K562 (cell line): ENCODE data around the gene CPNE2. TPM values are rescaled to one million over a fixed set of nuclear protein-coding genes. Genes with fewer than 3 reads are reported as not detected.

Source experiments
- BCL6 ChIP-seq: fragments of 250-450 bp; sonication (Bioruptor Pico); IDR thresholded peaks from 2 replicates; pipeline ENCODE4 v1.4.0; 2020
- CHD2 ChIP-seq: IDR thresholded peaks from 2 replicates; pipeline ENCODE4 v1.6.1; 2011; ENCODE audit warnings: low read depth, low read length
- CHD4 ChIP-seq: fragments of 200-600 bp; sonication (generic); IDR thresholded peaks from 3 replicates; pipeline ENCODE4 v1.6.1; 2012; ENCODE audit warnings: low read depth, mild to moderate bottlenecking, mixed read lengths, low read length, inconsistent platforms; ENCODE audit not compliant: insufficient read depth, insufficient replicate concordance, poor library complexity, severe bottlenecking
- CXXC5 ChIP-seq: fragments of 250-450 bp; sonication (Bioruptor Pico); IDR thresholded peaks from 2 replicates; pipeline ENCODE4 v1.8.0; 2022; ENCODE audit warnings: inconsistent platforms, mild to moderate bottlenecking, moderate library complexity
- ELF2 ChIP-seq: fragments of 250-450 bp; sonication (Bioruptor Pico); IDR thresholded peaks from 2 replicates; pipeline ENCODE4 v1.5.0; 2021; ENCODE audit warnings: mild to moderate bottlenecking
- ETS2 ChIP-seq: IDR thresholded peaks from 2 replicates; pipeline ENCODE4 v1.6.1; 2016; ENCODE audit warnings: borderline replicate concordance, missing genetic modification characterization, mild to moderate bottlenecking, moderate library complexity, missing compliant biosample characterization; ENCODE audit not compliant: poor library complexity, severe bottlenecking
- FOXK2 ChIP-seq, 2 experiments: fragments of 450-650 bp; IDR thresholded peaks in 1 of 2; conservative IDR thresholded peaks in 1 of 2; 2 replicates each; pipeline ENCODE4 v1.6.1; 2016; ENCODE audit warnings: low read depth in 2 of 2, mild to moderate bottlenecking in 1 of 2
- GABPB2 ChIP-seq: fragments of 250-450 bp; sonication (Bioruptor Pico); conservative IDR thresholded peaks from 2 replicates; pipeline ENCODE4 v1.5.1; 2021; ENCODE audit warnings: mild to moderate bottlenecking
- GTF2F1 ChIP-seq: IDR thresholded peaks from 2 replicates; pipeline ENCODE4 v1.6.1; 2011; ENCODE audit warnings: low read depth, low read length, improper control_type of control experiment
- HNRNPL ChIP-seq: fragments of 200-400 bp; formaldehyde crosslinking; IDR thresholded peaks from 2 replicates; pipeline ENCODE4 v1.6.1; 2017; ENCODE audit warnings: low read depth, mild to moderate bottlenecking, low read length
- JUN ChIP-seq, 2 experiments: sonication (generic) in 1 of 2; formaldehyde crosslinking in 1 of 2; IDR thresholded peaks; 2 replicates each; pipeline versions ENCODE4 v1.6.1 to v1.8.0; 2012 to 2022; ENCODE audit warnings: borderline replicate concordance in 2 of 2, mild to moderate bottlenecking in 2 of 2, improper control_type of control experiment in 1 of 2, low read depth in 1 of 2, low read length in 1 of 2, missing genetic modification reagents in 1 of 2
- KHSRP ChIP-seq: fragments of 450-650 bp; IDR thresholded peaks from 2 replicates; pipeline ENCODE4 v1.6.1; 2017
- NR4A1 ChIP-seq, 2 experiments: fragments of 250-450 bp in 1 of 2; fragments of 450-650 bp in 1 of 2; sonication (Bioruptor Pico) in 1 of 2; IDR thresholded peaks; 2 replicates each; pipeline versions ENCODE4 v1.4.0 to v1.6.1; 2016 to 2020; ENCODE audit warnings: mild to moderate bottlenecking in 2 of 2, missing compliant biosample characterization in 1 of 2, missing genetic modification characterization in 1 of 2, moderate library complexity in 1 of 2
- PTRF ChIP-seq: fragments of 450-650 bp; IDR thresholded peaks from 2 replicates; pipeline ENCODE4 v1.6.1; 2016; ENCODE audit warnings: mild to moderate bottlenecking, missing genetic modification characterization, missing compliant biosample characterization
- SIRT6 ChIP-seq: IDR thresholded peaks from one replicate; pipeline ENCODE4 v1.6.1; 2012; ENCODE audit warnings: low read depth, mild to moderate bottlenecking, control low read depth, inconsistent platforms, low read length, moderate library complexity
- SMARCE1 ChIP-seq: fragments of 450-650 bp; IDR thresholded peaks from 2 replicates; pipeline ENCODE4 v1.7.1; 2016; ENCODE audit warnings: mild to moderate bottlenecking
- STAT5B ChIP-seq: fragments of 250-450 bp; sonication (Bioruptor Pico); IDR thresholded peaks from 2 replicates; pipeline ENCODE4 v1.8.0; 2021; ENCODE audit warnings: mild to moderate bottlenecking, inconsistent platforms
- ZFP36 ChIP-seq: fragments of 150-350 bp; IDR thresholded peaks from 2 replicates; pipeline ENCODE4 v1.6.1; 2018; ENCODE audit warnings: low read length, low read depth; ENCODE audit not compliant: partially characterized antibody
- polyA plus RNA-seq, 8 experiments: library from polyadenylated mRNA; depleted of rRNA in 4 of 8; stranded (reverse) in 5 of 8; unstranded in 3 of 8; fragments of >200 nt; fragmentation: Nextera tagmentation in 2 of 8; fragmentation: Illumina TruSeq in 1 of 8; extraction: Ambion mirVana in 2 of 8; extraction: Trizol in 1 of 8; gene quantifications; 2 replicates each; pipeline versions ENCODE4 v1.2.1 to v1.2.3, GENCODE V29; 2011 to 2014; ENCODE audit warnings: inconsistent platforms in 1 of 8, missing spikeins in 1 of 8
- total RNA-seq, 7 experiments: library from RNA; depleted of rRNA in 6 of 7; stranded (reverse); fragments of >200 nt in 6 of 7; fragmentation: Illumina TruSeq in 2 of 7; extraction: Trizol in 2 of 7; gene quantifications; 2 replicates each; pipeline versions ENCODE4 v1.2.1 to v1.2.3, GENCODE V29; 2011 to 2021; ENCODE audit warnings: low replicate concordance in 1 of 7
- TF ChIP-seq, protein P1 (sequence below): sonication (generic); formaldehyde crosslinking; IDR thresholded peaks from 2 replicates; pipeline ENCODE4 v1.4.0; 2020; ENCODE audit warnings: mild to moderate bottlenecking, missing genetic modification reagents
- TF ChIP-seq, protein P2 (sequence below): fragments of 250-450 bp; sonication (Bioruptor Pico); IDR thresholded peaks from 2 replicates; pipeline ENCODE4 v1.4.0; 2020; ENCODE audit warnings: mild to moderate bottlenecking, moderate library complexity
- TF ChIP-seq, protein P3 (sequence below), 2 experiments: fragments of 450-650 bp in 1 of 2; sonication (generic) in 1 of 2; formaldehyde crosslinking; conservative IDR thresholded peaks; 2 replicates each; pipeline versions ENCODE4 v1.4.0 to v1.8.1; 2020 to 2022; ENCODE audit warnings: mild to moderate bottlenecking in 1 of 2, missing genetic modification reagents in 1 of 2

Gene CPNE2
- total and polyA plus RNA-seq, 9 of the 15 experiments (the other 6 are each of a cell fraction or from before 2014, with no cell fraction given) = 3.0 to 13.9 (median 8.6) TPM

DNA sequence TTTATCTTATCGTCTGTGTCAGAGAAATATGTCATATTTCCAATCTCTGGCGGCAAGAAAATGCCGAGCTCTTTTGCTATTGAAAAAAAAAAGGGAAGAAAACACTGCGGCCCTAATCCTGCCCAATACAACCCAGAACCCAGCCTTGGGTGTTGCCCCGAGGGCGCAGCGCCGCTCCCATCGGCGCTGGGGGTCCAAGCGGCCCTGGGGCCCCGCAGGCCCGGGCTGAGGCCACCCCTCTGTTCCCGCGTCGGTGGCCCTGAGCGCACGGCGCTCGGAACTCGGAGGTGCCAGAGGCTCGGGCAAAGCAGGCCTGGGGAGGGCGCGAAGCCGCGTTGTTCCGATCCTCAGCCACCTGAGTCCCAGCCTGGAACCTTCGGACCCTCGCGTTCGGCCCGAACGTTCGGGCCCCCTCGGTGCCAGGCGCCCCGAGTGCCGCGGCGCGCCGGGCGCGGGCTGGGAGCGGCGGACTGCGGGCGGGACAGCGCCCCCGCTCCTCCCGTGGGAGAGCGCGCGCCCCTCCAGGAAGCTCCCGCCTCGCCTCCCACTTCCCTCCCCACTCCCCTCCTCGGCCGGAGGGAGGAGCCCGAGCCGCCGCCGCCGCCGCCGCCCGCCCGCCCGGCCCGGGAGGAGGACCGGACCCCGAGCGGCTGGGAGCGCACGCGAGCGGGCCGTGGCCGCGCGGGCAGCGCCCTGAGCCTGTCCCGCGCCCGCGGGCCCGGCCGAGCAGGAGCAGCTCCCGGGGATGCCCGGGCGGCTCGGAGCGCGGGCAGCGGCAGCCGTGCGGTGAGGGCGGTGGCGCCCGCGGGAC, at the start of gene CPNE2 (continued):
- TF ChIP-seq, protein P1, sequence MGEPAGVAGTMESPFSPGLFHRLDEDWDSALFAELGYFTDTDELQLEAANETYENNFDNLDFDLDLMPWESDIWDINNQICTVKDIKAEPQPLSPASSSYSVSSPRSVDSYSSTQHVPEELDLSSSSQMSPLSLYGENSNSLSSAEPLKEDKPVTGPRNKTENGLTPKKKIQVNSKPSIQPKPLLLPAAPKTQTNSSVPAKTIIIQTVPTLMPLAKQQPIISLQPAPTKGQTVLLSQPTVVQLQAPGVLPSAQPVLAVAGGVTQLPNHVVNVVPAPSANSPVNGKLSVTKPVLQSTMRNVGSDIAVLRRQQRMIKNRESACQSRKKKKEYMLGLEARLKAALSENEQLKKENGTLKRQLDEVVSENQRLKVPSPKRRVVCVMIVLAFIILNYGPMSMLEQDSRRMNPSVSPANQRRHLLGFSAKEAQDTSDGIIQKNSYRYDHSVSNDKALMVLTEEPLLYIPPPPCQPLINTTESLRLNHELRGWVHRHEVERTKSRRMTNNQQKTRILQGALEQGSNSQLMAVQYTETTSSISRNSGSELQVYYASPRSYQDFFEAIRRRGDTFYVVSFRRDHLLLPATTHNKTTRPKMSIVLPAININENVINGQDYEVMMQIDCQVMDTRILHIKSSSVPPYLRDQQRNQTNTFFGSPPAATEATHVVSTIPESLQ (CRISPR knock-in tag) = 0 out of 2 replicates have a peak, but pooled peaks have one; percentile 34
- TF ChIP-seq CHD4 (no peak), SIRT6 (no peak), SMARCE1 (no peak), BCL6 (CRISPR knock-in tag) (no peak), HNRNPL (0 out of 2 replicates have a peak, but pooled peaks have one; percentile 49), FOXK2 (conservative IDR thresholded peaks at IDR 0.05 in 1 of 2, IDR thresholded peaks at IDR 0.05 in 1 of 2; ENCODE audit: low read depth in 2 of 2) (no peak), KHSRP (no peak), STAT5B (CRISPR knock-in tag) (no peak), GTF2F1 (no peak), ETS2 (tag) (no peak), JUN (IDR thresholded peaks at IDR 0.05; ENCODE audit: borderline replicate concordance, low read depth, low read length) (peak; percentile 2; the same call in 1 of the 2 replicates), JUN (CRISPR knock-in tag; IDR thresholded peaks at IDR 0.05; ENCODE audit: borderline replicate concordance) (no peak), CHD2 (no peak), PTRF (tag) (no peak), GABPB2 (CRISPR knock-in tag) (no peak), ELF2 (no peak), CXXC5 (CRISPR knock-in tag) (0 out of 2 replicates have a peak, but pooled peaks have one; percentile 51), NR4A1 (CRISPR knock-in tag; IDR thresholded peaks at IDR 0.05) (no peak), NR4A1 (tag; IDR thresholded peaks at IDR 0.05) (no peak), ZFP36 (no peak)
- TF ChIP-seq, protein P2, sequence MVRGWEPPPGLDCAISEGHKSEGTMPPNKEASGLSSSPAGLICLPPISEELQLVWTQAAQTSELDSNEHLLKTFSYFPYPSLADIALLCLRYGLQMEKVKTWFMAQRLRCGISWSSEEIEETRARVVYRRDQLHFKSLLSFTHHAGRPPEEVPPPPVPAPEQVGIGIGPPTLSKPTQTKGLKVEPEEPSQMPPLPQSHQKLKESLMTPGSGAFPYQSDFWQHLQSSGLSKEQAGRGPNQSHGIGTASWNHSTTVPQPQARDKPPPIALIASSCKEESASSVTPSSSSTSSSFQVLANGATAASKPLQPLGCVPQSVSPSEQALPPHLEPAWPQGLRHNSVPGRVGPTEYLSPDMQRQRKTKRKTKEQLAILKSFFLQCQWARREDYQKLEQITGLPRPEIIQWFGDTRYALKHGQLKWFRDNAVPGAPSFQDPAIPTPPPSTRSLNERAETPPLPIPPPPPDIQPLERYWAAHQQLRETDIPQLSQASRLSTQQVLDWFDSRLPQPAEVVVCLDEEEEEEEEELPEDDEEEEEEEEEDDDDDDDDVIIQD (CRISPR knock-in tag) = no peak
- TF ChIP-seq, protein P3, sequence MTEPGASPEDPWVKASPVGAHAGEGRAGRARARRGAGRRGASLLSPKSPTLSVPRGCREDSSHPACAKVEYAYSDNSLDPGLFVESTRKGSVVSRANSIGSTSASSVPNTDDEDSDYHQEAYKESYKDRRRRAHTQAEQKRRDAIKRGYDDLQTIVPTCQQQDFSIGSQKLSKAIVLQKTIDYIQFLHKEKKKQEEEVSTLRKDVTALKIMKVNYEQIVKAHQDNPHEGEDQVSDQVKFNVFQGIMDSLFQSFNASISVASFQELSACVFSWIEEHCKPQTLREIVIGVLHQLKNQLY (CRISPR knock-in tag; conservative IDR thresholded peaks at IDR 0.05) = no peak
